OCI-LY7 (cell line): ENCODE results near the gene HELQ.

ENCODE experiments used
- EZH2phosphoT487 ChIP-seq: fragments of 200-600 bp; sonication (generic); IDR thresholded peaks from 2 replicates; pipeline ENCODE4 v1.6.1; 2018; ENCODE audit warnings: low read depth, borderline replicate concordance, mild to moderate bottlenecking, mixed run types, antibody characterized with exemption, low read length, moderate library complexity, mixed read lengths
- TF ChIP-seq, protein P1 (sequence below): fragments of 200-600 bp; sonication (generic); conservative IDR thresholded peaks from 2 replicates; pipeline ENCODE4 v1.5.1; 2014; ENCODE audit warnings: mild to moderate bottlenecking, antibody characterized with exemption, low read length, moderate library complexity, mixed read lengths

- TF ChIP-seq, protein P1, sequence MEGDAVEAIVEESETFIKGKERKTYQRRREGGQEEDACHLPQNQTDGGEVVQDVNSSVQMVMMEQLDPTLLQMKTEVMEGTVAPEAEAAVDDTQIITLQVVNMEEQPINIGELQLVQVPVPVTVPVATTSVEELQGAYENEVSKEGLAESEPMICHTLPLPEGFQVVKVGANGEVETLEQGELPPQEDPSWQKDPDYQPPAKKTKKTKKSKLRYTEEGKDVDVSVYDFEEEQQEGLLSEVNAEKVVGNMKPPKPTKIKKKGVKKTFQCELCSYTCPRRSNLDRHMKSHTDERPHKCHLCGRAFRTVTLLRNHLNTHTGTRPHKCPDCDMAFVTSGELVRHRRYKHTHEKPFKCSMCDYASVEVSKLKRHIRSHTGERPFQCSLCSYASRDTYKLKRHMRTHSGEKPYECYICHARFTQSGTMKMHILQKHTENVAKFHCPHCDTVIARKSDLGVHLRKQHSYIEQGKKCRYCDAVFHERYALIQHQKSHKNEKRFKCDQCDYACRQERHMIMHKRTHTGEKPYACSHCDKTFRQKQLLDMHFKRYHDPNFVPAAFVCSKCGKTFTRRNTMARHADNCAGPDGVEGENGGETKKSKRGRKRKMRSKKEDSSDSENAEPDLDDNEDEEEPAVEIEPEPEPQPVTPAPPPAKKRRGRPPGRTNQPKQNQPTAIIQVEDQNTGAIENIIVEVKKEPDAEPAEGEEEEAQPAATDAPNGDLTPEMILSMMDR = no peak
- TF ChIP-seq EZH2phosphoT487 = no peak
Measured at GRCh38 chr4:83456184-83456501, 520 bp upstream of the HELQ start.
